ENCODE results near the gene AGBL1.

Gene AGBL1

GRCh38 chr15:86657305-86657704 is 577.6 kb downstream of the AGBL1 start:
- no peak for DNase-seq

GRCh38 chr15:86659724-86660411 is 580.2 kb downstream of the AGBL1 start:
- DNase-seq: no peak

- no peak for DNase-seq
These were observed 581.9 kb downstream of the AGBL1 start for GRCh38 chr15:86661580-86661979.

- DNase-seq: no peak
These were observed 583.6 kb downstream of the AGBL1 start for GRCh38 chr15:86663304-86663703.

- no peak for DNase-seq
These were observed 584.3 kb downstream of the AGBL1 start for GRCh38 chr15:86663979-86664378.

GRCh38 chr15:86664581-86664980 is 584.9 kb downstream of the AGBL1 start:
- DNase-seq: no peak

- no peak for DNase-seq
These were observed 596.3 kb downstream of the AGBL1 start for GRCh38 chr15:86676002-86676401.

GRCh38 chr15:86677278-86677677 is 597.6 kb downstream of the AGBL1 start:
- no peak for DNase-seq

GRCh38 chr15:86685263-86685662 is 605.6 kb downstream of the AGBL1 start:
- no peak for DNase-seq

GRCh38 chr15:86689006-86689405 is 609.3 kb downstream of the AGBL1 start:
- no peak for DNase-seq

GRCh38 chr15:86690566-86690965 is 610.9 kb downstream of the AGBL1 start:
- DNase-seq: no peak

- no peak for DNase-seq
These were observed 611.5 kb downstream of the AGBL1 start for GRCh38 chr15:86691091-86691663.

- DNase-seq: no peak
These were observed 621.4 kb downstream of the AGBL1 start for GRCh38 chr15:86700864-86701610.

GRCh38 chr15:86701611-86701963 is 621.9 kb downstream of the AGBL1 start:
- DNase-seq: no peak

GRCh38 chr15:86706813-86707212 is 627.1 kb downstream of the AGBL1 start:
- DNase-seq: no peak

GRCh38 chr15:86711476-86711875 is 631.8 kb downstream of the AGBL1 start:
- DNase-seq: no peak

- no peak for DNase-seq
These were observed 634.6 kb downstream of the AGBL1 start for GRCh38 chr15:86714241-86714640.

GRCh38 chr15:86725628-86726027 is 646.0 kb downstream of the AGBL1 start:
- no peak for DNase-seq

GRCh38 chr15:86735247-86736040 is 655.8 kb downstream of the AGBL1 start:
- DNase-seq: no peak

GRCh38 chr15:86741917-86742316 is 662.2 kb downstream of the AGBL1 start:
- DNase-seq: no peak

- peak; percentile 38 to 56 for DNase-seq
These were observed 663.7 kb downstream of the AGBL1 start for GRCh38 chr15:86743283-86743903.

GRCh38 chr15:86744198-86744780 is 664.6 kb downstream of the AGBL1 start:
- DNase-seq: no peak

- no peak for DNase-seq
These were observed 671.4 kb downstream of the AGBL1 start for GRCh38 chr15:86751116-86751515.
